Measurements from ENCODE around the gene FBXO38. TPM values are rescaled to one million over a fixed set of nuclear protein-coding genes. Genes with fewer than 3 reads are reported as not detected.

FBXO38 gene
- total RNA-seq, 1 experiment from 2014 or later = 36.3 TPM

DNA sequence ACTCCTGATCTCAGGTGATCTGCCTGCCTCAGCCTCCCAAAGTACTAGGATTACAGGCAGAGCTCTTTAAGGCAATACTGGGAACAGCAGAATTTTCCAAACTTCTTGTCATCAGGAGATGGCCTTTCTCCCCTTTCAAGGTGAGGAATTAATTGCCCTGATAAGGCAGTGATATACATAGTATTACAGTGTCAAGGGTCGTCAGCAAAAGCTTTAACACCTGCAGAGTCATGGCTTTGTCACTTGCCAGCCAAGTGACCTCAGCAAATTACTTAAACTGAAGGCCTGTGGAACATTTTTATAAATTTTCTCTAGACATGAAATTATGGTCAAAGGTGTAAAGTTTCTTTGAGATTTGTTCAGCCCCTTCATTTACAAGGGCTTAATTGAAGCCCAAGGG, 59.5 kb downstream of the FBXO38 start:
- Histone ChIP-seq H3K9me3 (ENCODE audit: control insufficient read depth in 1 of 2, insufficient read depth in 1 of 2, low read depth in 1 of 2, low read length in 2 of 2) (no peaks in the 10 kb centered on the region), H3K27me3 (ENCODE audit: insufficient read depth, low read length) (no peaks in the 10 kb centered on the region; the same call in 1 of the 2 replicates), H3K4me2 (ENCODE audit: low read length) (no peak overlapping the region), H2AFZ (ENCODE audit: low read depth, low read length, poor library complexity, severe bottlenecking) (no peak overlapping the region), H3K79me2 (ENCODE audit: insufficient read depth, low read length) (no peaks in the 10 kb centered on the region), H3K36me3 (ENCODE audit: control insufficient read depth in 1 of 2, insufficient read depth in 2 of 2, low read length in 2 of 2) (peaks cover 15 to 22% of the 10 kb centered on the region in 2 experiments; a peak in 3 of 4 replicates), H4K20me1 (ENCODE audit: insufficient read depth) (no peaks in the 10 kb centered on the region), H3K27ac (ENCODE audit: low read depth, low read length) (no peak overlapping the region), H3K4me3 (replicated peaks in 1 of 2; ENCODE audit: low read depth in 1 of 2, low read length in 2 of 2) (no peak overlapping the region), H3K9ac (ENCODE audit: low read length) (no peak overlapping the region), H3K9me2 (ENCODE audit: insufficient read depth) (no peaks in the 10 kb centered on the region), H3K4me1 (ENCODE audit: control insufficient read depth in 1 of 2, insufficient read depth in 2 of 2, low read length in 2 of 2) (no peaks in the 10 kb centered on the region)
- no peak for DNase-seq (ENCODE audit: low read depth, low spot score)
- TF ChIP-seq, protein P1, sequence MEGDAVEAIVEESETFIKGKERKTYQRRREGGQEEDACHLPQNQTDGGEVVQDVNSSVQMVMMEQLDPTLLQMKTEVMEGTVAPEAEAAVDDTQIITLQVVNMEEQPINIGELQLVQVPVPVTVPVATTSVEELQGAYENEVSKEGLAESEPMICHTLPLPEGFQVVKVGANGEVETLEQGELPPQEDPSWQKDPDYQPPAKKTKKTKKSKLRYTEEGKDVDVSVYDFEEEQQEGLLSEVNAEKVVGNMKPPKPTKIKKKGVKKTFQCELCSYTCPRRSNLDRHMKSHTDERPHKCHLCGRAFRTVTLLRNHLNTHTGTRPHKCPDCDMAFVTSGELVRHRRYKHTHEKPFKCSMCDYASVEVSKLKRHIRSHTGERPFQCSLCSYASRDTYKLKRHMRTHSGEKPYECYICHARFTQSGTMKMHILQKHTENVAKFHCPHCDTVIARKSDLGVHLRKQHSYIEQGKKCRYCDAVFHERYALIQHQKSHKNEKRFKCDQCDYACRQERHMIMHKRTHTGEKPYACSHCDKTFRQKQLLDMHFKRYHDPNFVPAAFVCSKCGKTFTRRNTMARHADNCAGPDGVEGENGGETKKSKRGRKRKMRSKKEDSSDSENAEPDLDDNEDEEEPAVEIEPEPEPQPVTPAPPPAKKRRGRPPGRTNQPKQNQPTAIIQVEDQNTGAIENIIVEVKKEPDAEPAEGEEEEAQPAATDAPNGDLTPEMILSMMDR (IDR thresholded peaks at IDR 0.05 in 2 of 3, conservative IDR thresholded peaks at IDR 0.05 in 1 of 3; ENCODE audit: borderline replicate concordance in 1 of 3, insufficient read depth in 1 of 3, low read depth in 2 of 3, low read length in 2 of 3) = no peak
- TF ChIP-seq FOSL1 (IDR thresholded peaks at IDR 0.05; ENCODE audit: low read depth) = no peak
- TF ChIP-seq JUND (IDR thresholded peaks at IDR 0.05) = no peak
- TF ChIP-seq ZNF274 (IDR thresholded peaks at IDR 0.05; ENCODE audit: low read depth, low read length) = no peak
- TF ChIP-seq, protein P2, sequence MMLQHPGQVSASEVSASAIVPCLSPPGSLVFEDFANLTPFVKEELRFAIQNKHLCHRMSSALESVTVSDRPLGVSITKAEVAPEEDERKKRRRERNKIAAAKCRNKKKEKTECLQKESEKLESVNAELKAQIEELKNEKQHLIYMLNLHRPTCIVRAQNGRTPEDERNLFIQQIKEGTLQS (IDR thresholded peaks at IDR 0.05) = no peak
- no peak for TF ChIP-seq CBX3 (IDR thresholded peaks at IDR 0.05; ENCODE audit: low read depth)
- TF ChIP-seq, protein P3, sequence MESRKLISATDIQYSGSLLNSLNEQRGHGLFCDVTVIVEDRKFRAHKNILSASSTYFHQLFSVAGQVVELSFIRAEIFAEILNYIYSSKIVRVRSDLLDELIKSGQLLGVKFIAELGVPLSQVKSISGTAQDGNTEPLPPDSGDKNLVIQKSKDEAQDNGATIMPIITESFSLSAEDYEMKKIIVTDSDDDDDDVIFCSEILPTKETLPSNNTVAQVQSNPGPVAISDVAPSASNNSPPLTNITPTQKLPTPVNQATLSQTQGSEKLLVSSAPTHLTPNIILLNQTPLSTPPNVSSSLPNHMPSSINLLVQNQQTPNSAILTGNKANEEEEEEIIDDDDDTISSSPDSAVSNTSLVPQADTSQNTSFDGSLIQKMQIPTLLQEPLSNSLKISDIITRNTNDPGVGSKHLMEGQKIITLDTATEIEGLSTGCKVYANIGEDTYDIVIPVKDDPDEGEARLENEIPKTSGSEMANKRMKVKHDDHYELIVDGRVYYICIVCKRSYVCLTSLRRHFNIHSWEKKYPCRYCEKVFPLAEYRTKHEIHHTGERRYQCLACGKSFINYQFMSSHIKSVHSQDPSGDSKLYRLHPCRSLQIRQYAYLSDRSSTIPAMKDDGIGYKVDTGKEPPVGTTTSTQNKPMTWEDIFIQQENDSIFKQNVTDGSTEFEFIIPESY (IDR thresholded peaks at IDR 0.05; ENCODE audit: extremely low read depth, insufficient replicate concordance, low read length) = no peak
- TF ChIP-seq POLR2A (IDR thresholded peaks at IDR 0.05; ENCODE audit: borderline replicate concordance, extremely low read depth, insufficient read depth, insufficient read length) = no peak
- no peak for TF ChIP-seq EZH2phosphoT487 (IDR thresholded peaks at IDR 0.05; ENCODE audit: borderline replicate concordance)
- no peak for TF ChIP-seq ELF1 (IDR thresholded peaks at IDR 0.05; ENCODE audit: borderline replicate concordance, low read depth)
- no peak for TF ChIP-seq YY1 (IDR thresholded peaks at IDR 0.05; ENCODE audit: extremely low read depth, insufficient replicate concordance, low read depth, low read length)
- no peak for TF ChIP-seq SIN3A (IDR thresholded peaks at IDR 0.05; ENCODE audit: low read depth)
- TF ChIP-seq POLR2AphosphoS5 (IDR thresholded peaks at IDR 0.05; ENCODE audit: low read depth, low read length) = no peak
- TF ChIP-seq TCF7L2 (IDR thresholded peaks at IDR 0.05; ENCODE audit: borderline replicate concordance, extremely low read depth, insufficient read depth, insufficient read length) = no peak
- no peak for TF ChIP-seq RAD21 (IDR thresholded peaks at IDR 0.05; ENCODE audit: low read depth)
- no peak for TF ChIP-seq EZH2 (IDR thresholded peaks at IDR 0.05)
- TF ChIP-seq ZFX (IDR thresholded peaks at IDR 0.05) = no peak
- CTCF ChIA-PET = interaction anchor here (0.7 to 7.3 kb wide), 4 partner anchors 16 to 671 kb away, joined by 3 to 91 read pairs (median 6); no protein-coding TSS in a partner anchor
- BruUV-seq (replicated peaks) = no TSS peak
- POLR2A ChIA-PET = no interaction called here
- RAD21 ChIA-PET (ENCODE audit: low non-redundant PET in 1 of 2, low total read pairs in 2 of 2, uncharacterized antibody in 2 of 2, unreplicated experiment in 2 of 2) = no interaction called here
- no peak for ATAC-seq
- intact Hi-C loops (cut with micrococcal nuclease) = loop anchor here (5.0 to 10.0 kb wide), 3 partner anchors 244 to 669 kb away; no protein-coding TSS in a partner anchor

Data from HCT116 (cell line).